NCI-H526 (cell line): Measurements from ENCODE around the gene TMEM151B.
"Not testable (repeated sequence)": the region's sequence is repeated elsewhere in the genome, so short reads cannot be mapped to it uniquely, and the experiment has no call there.

ENCODE experiments used
- DNase-seq, 2 experiments: peaks; one replicate each; lab custom pipeline; 2025; lab: John Stamatoyannopoulos, UW

The TMEM151B gene

DNA sequence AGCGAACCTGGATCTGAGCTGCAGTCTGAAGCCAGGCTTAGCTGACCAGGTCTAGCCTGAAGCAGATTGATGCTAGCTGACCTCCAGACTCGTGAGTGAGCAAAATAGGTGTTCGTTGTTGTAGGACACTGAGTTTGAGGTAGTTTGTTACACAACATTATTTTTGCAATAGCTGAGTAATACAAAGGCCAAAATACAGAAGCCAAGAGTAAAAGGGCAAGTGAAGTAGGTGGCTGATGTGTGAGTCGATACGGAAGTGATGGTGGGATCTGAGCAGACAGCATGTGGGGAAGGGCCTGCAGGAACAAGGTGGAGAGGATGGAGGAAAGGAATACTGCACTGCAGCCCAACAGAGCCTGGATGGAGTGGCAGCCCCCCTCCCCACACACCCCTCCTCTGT is 63.7 kb downstream of the TMEM151B start:
- no peak for DNase-seq

GRCh38 chr6:44335631-44336030 is 65.4 kb downstream of the TMEM151B start:
- DNase-seq: no peak

DNA sequence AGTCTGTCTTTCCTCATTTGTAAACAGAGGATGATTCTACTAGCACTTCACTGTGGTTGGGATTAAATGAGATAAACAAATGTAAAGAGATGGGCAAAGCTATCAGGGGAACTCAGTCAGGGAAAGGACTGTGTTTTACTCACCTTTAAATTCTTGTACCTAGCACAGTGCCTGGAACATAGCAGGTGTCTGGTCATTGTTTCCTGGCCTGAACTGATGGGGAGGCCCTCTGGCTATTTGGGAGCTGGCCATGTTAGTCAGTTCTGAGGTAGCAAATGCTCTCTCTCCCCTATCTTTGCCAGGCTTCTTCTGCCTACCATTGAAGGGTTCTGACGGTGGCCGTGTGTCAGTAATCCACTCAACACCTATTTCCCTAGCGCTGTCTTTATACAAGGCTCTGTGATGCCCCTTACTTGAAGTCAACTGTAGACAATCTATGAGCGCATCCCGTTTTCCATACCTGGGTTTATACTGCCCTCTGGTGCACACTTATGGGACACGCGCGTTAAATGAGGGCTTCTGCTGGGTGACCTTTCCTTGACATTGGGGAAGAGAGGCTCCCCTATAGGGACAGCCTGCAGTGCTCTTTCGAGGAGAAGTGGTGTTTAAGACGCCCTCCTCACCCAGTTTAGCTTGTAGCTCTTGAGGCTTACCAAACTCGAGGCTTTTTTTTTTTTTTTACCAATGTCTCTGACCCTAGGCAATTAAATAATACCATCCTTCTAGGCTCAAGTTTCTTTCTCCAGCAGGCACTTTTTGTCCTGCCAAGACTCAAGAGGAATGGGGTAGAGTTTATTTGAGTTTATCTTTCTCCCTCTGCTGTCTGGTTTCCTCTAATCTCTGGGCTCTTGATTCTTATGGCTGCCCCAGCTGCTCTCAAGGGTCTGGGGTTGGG is 68.2 kb downstream of the TMEM151B start:
- DNase-seq: peak; percentile 48 to 83

- no peak for DNase-seq
Measured at GRCh38 chr6:44339301-44339700, 69.1 kb downstream of the TMEM151B start.

DNA sequence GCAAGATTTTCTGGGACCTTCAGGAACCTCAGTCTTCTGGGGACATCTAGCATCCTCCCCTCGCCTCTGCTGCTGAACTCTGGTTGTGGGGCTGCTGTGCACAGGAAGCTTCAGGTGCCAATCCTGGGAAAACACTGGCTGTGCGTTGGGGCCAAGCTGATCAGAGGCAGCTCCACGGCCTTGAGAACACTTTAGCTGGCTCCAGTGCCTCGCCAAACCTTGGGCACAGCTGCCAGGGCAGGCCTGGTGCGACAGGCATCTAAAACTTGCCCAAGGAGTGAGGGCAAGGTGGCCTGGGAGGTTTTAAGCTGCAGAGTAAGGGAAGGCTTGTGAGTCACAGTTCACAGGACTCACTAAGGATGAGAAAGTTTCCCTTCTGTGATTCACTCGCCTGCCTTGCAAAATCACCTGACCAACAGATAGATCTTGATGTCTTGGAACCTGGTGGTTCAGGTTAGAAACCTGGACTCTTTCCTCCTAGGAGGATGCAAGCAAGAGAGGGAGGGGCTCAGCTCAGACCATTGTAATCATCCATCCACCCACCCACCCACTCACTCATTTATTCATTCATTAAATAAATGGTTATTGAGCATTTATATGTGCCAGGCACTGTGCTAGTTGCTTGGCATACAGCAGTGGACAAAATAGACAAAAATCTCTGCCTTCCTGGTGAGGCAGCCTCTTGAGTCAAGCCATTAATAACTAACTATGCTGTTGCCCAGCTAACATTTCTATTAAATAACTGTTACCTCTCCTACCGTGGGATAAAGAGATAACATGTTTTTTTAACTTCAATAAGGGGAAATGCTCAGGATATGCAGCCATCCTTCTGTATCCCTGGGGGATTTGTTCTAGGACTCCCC is 69.7 kb downstream of the TMEM151B start:
- no peak for DNase-seq

DNA sequence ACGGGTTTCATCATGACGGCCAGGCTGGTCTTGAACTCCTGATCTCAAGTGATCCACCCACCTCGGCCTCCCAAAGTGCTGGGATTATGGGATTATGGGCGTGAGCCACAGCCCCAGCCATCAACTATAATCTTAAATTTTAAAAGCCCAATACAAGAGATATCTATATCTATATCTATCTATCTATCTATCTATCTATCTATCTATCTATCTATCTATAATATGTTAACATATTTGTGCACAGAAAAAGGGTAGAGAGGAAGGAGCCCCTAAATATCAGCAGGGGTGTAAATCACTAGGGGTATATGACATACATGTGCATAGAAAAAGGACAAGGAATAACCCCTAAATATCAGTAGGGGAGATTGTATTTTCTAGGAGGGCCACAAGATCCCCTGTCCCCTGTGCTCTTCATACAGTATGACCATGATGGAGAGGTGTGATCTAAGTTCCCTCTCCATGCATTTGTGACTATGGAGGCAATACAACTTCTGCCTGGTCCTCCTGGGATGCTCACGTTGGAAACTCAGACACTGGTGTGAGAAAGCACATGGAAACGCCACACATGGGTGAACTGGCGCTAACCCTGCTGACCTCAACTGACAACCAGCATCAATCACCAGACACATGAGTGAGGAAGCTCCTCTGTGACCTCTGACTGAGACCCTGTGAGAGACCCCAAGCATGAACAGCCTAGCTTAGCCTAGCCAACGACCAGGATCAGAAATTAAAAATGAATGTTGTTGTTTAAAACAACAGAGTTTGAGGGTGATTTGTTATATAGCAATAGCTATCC is 71.0 kb downstream of the TMEM151B start:
- DNase-seq: no peak

- no peak for DNase-seq
Measured at GRCh38 chr6:44342052-44342451, 71.8 kb downstream of the TMEM151B start.

DNA sequence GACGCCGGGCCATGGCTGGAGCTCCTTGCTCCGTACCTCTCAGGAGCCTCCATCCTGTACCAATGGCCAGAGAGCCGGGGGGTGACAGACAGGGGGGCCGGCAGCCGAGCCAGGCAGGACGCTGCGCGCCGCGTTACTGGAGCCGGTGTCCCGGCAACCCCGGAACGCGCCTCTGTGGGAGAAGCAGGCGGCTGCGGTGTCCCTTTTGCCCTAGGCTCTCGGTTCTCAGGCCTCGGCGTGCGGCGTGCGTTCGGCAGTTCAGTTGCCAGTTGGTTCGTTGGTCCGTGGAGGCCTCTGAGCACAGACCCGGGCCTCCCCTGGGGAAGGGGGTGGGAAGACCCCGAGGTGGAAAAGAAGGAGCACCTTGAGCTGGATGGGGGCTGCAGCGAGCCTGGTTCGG is 72.2 kb downstream of the TMEM151B start, which contains the start of gene SPATS1:
SPATS1 (plus strand) TSS at position 162 of the 400 bp plus-strand sequence. CDS start 446 bp downstream, outside the sequence.
- no peak for DNase-seq

- not testable (repeated sequence) for DNase-seq
Measured at GRCh38 chr6:44346818-44347217, 76.6 kb downstream of the TMEM151B start.

DNA sequence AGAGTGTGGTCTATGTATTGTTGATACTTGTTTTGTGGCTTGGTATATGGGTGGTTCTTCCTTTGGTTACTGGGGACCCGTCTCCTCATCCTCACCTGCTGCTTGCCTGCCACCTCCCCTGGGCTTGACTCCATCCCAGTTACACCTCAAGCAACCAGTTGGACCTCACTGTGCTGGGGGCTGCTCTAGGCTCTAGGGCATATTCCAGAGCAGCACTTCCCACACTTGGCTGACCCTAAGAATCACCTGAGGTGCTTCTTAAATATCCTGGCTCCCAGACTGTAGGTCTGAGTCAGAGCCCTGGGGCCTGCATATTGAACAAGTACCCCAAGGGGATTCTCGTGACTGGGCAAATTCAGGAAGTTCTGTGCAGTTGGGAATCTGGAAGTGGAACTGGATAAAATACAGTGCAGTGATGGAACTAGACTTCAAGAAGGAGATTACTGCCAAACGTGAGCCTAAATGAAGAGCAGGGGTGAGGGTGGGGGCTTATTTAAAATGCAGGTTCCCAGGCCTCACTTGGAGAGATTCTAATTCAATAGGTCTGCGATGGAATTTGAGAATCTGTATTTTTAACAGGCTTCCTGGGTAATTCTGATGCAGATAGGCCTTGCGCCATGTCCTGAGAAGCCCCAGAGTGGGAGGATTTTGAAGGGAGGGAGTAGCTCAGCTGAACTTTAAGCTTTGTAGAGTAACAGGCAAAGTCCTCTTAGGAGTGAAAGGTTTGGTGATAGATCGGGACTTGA is 79.8 kb downstream of the TMEM151B start:
- no peak for DNase-seq

GRCh38 chr6:44350650-44350994 is 80.4 kb downstream of the TMEM151B start:
- DNase-seq: peak; percentile 20 to 40

DNA sequence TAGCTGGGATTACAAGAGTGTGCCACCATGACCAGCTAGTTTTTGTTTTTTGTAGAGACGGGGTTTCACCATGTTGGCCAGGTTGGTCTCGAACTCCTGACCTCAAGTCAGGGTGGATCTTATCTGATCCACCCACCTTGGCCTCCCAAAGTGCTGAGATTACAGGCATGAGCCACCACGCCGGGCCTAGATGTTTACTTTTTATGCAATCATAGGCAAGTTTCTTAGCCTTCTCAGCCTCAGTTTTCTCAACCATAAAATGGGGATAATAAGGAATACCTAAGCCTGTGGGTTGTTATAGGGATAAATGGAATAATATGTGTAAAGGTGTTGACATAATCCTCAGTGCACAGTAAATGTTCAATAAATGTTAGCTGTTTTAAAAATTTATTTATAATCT is 82.0 kb downstream of the TMEM151B start:
- DNase-seq: no peak

- no peak for DNase-seq
Measured at GRCh38 chr6:44353336-44353735, 83.1 kb downstream of the TMEM151B start.

DNA sequence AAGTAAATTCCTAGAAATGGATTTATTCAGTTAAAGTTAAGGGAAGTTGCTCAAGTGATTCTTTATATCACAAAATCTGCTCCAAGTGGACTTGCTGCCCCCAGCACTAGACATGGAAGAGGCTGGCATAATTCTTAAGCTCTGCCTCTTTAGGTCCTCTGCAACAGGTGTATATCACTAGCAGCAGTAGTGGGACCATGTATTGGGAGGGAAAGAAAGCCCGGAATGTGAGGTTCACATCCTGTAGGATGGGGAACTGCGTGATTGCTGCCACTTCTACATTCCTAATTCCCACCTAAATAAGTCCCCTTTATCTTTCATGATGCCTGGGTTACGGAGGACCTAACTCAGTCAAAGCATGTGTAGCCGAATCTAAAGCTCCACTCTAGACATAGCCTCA is 85.4 kb downstream of the TMEM151B start:
- no peak for DNase-seq

DNA sequence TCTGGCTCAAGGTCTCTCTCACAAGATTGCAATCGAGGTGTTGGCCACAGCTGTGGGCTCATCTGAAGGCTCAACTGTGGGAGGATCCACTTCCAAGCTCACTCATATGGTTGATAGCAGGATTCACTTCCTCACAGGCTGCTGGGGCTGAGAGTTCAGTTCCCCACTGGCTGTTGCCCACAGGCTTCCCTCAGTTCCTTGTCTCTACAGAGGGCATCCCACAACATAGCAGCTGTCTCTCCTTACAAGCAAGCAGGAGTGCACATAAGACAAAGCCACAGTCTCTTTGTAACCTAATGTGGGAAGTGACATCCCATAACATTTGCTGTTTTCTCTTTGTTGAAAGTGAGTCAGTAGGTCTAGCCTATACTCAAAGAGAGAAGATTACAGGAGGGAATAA is 86.2 kb downstream of the TMEM151B start:
- DNase-seq: no peak
